ENCODE data around the gene EFHD2.

- TF ChIP-seq, protein P1, sequence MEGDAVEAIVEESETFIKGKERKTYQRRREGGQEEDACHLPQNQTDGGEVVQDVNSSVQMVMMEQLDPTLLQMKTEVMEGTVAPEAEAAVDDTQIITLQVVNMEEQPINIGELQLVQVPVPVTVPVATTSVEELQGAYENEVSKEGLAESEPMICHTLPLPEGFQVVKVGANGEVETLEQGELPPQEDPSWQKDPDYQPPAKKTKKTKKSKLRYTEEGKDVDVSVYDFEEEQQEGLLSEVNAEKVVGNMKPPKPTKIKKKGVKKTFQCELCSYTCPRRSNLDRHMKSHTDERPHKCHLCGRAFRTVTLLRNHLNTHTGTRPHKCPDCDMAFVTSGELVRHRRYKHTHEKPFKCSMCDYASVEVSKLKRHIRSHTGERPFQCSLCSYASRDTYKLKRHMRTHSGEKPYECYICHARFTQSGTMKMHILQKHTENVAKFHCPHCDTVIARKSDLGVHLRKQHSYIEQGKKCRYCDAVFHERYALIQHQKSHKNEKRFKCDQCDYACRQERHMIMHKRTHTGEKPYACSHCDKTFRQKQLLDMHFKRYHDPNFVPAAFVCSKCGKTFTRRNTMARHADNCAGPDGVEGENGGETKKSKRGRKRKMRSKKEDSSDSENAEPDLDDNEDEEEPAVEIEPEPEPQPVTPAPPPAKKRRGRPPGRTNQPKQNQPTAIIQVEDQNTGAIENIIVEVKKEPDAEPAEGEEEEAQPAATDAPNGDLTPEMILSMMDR (IDR thresholded peaks at IDR 0.05; ENCODE audit: low read depth, low read length), result no peak
- TF ChIP-seq POLR2A (IDR thresholded peaks at IDR 0.05; ENCODE audit: extremely low read depth, insufficient read length) (no peak), MAX (IDR thresholded peaks at IDR 0.05; ENCODE audit: low read depth, low read length) (no peak), MYC (IDR thresholded peaks at IDR 0.05; ENCODE audit: low read depth, low read length) (no peak)
These were observed 36.5 kb downstream of the EFHD2 start for GRCh38 chr1:15446212-15446611.
